ENCODE measurements around the gene KCTD1. TPM values are rescaled to one million over a fixed set of nuclear protein-coding genes. Genes with fewer than 3 reads are reported as not detected.

Gene KCTD1
- total and polyA plus RNA-seq, 9 donors = 10.7 to 31.1 (median 22.5) TPM

DNA sequence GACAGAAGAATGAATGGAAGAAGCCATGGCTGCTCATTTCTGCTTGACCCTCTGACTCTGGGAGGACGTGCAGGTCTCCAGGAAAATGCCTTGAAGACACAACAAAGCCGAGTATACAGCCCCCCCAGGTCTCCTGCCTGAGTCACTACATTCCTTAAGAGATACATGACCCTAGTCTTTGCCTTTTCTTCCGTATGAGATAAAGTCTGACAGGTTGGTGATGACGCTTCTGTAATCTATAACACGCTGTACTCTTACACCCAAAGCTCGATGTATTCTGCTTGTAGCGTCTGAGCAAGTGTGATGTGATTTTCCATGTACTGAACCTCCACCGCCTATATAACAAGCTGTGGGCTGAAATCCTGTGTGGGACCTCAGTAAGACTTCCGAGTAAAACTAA is 77.3 kb downstream of the KCTD1 start:
- H3K36me3 ChIP-seq = no peaks in the 10 kb centered on the region

GRCh38 chr18:26470011-26470637 is 78.2 kb downstream of the KCTD1 start:
- intact Hi-C loops (cut with DNase I) = loop anchor here in 1 of 4 donors (10.0 kb wide), 1 partner anchor 75 kb away; the partner anchor contains the start of gene KCTD1
- TF ChIP-seq EP300 (IDR thresholded peaks at IDR 0.05) (no peak), POLR2A (IDR thresholded peaks at IDR 0.05) (no peak), CTCF (IDR thresholded peaks at IDR 0.05) (no peak)
- Histone ChIP-seq H3K9me3 (no peaks in the 10 kb centered on the region), H3K27ac (no peak overlapping the region), H3K4me1 (ENCODE audit: insufficient read depth) (no peaks in the 10 kb centered on the region), H3K36me3 (no peaks in the 10 kb centered on the region), H3K27me3 (no peaks in the 10 kb centered on the region), H3K4me3 (no peak overlapping the region)
- whole genome bisulfite sequencing, 3 donors = 82 to 87% (median 85%) methylated on average over 10 of the region's 10 CpGs
- no peak for DNase-seq

More for the DNA sequence above, 77.3 kb downstream of the KCTD1 start:
- TF ChIP-seq CTCF (IDR thresholded peaks at IDR 0.05) (no peak), EP300 (IDR thresholded peaks at IDR 0.05) (no peak), POLR2A (IDR thresholded peaks at IDR 0.05) (no peak)
- no peaks in the 10 kb centered on the region for H3K4me1 ChIP-seq (ENCODE audit: insufficient read depth)
- H3K4me3 ChIP-seq = no peak overlapping the region
- no peak overlapping the region for H3K27ac ChIP-seq
- no peaks in the 10 kb centered on the region for H3K27me3 ChIP-seq
- intact Hi-C loops (cut with DNase I) = loop anchor here in 1 of 4 donors (10.0 kb wide), 1 partner anchor 74 kb away; the partner anchor contains the start of gene KCTD1
- H3K9me3 ChIP-seq = no peaks in the 10 kb centered on the region
- DNase-seq = no peak
- WGBS, 3 donors = 38 to 44% (median 42%) methylated on average over 9 of the region's 9 CpGs

GRCh38 chr18:26468931-26469340 is 79.4 kb downstream of the KCTD1 start:
- H3K36me3 ChIP-seq = no peaks in the 10 kb centered on the region
- intact Hi-C loops (cut with DNase I) = loop anchor here in 1 of 4 donors (10.0 kb wide), 1 partner anchor 86 kb away; no protein-coding TSS in a partner anchor
- no peaks in the 10 kb centered on the region for H3K27me3 ChIP-seq
- no peak overlapping the region for H3K4me3 ChIP-seq
- TF ChIP-seq EP300 (IDR thresholded peaks at IDR 0.05) = no peak
- no peak for TF ChIP-seq CTCF (IDR thresholded peaks at IDR 0.05)
- TF ChIP-seq POLR2A (IDR thresholded peaks at IDR 0.05) = no peak
- no peaks in the 10 kb centered on the region for H3K4me1 ChIP-seq (ENCODE audit: insufficient read depth)
- WGBS, 3 donors = 85 to 88% (median 88%) methylated on average over 4 of the region's 4 CpGs
- no peak for DNase-seq
- no peaks in the 10 kb centered on the region for H3K9me3 ChIP-seq
- no peak overlapping the region for H3K27ac ChIP-seq

GRCh38 chr18:26466026-26466425 is 82.3 kb downstream of the KCTD1 start:
- Histone ChIP-seq H3K27ac (no peak overlapping the region), H3K36me3 (no peaks in the 10 kb centered on the region), H3K27me3 (no peaks in the 10 kb centered on the region), H3K9me3 (no peaks in the 10 kb centered on the region), H3K4me3 (no peak overlapping the region), H3K4me1 (ENCODE audit: insufficient read depth) (no peaks in the 10 kb centered on the region)
- DNase-seq = no peak
- intact Hi-C loops (cut with DNase I) = loop anchor here in 1 of 4 donors (10.0 kb wide), 1 partner anchor 89 kb away; no protein-coding TSS in a partner anchor
- WGBS, 3 donors = 91 to 98% (median 95%) methylated on average over 10 of the region's 10 CpGs
- TF ChIP-seq CTCF (IDR thresholded peaks at IDR 0.05) = no peak
- no peak for TF ChIP-seq EP300 (IDR thresholded peaks at IDR 0.05)
- no peak for TF ChIP-seq POLR2A (IDR thresholded peaks at IDR 0.05)

All from ovary (tissue), 9 donors.